LNCaP clone FGC (cell line): ENCODE measurements around the gene IL36RN.
"Not testable (repeated sequence)": the region's sequence is repeated elsewhere in the genome, so short reads cannot be mapped to it uniquely, and the experiment has no call there.

Source experiments
- DNase-seq: peaks from one replicate; pipeline ENCODE4 v3.0.0-alpha.2; 2011; ENCODE audit warnings: low read depth
- H3K4me3 ChIP-seq: 2 replicates; pipeline ENCODE4 v1.5.1; 2011; ENCODE audit warnings: mild to moderate bottlenecking, low read depth, low read length, control low read depth
- TF ChIP-seq, protein P1 (sequence below): IDR thresholded peaks from 2 replicates; pipeline ENCODE4 v1.5.1; 2012; ENCODE audit warnings: mild to moderate bottlenecking; ENCODE audit not compliant: control insufficient read depth, insufficient read depth; ENCODE audit errors: extremely low read depth

IL36RN gene

DNA sequence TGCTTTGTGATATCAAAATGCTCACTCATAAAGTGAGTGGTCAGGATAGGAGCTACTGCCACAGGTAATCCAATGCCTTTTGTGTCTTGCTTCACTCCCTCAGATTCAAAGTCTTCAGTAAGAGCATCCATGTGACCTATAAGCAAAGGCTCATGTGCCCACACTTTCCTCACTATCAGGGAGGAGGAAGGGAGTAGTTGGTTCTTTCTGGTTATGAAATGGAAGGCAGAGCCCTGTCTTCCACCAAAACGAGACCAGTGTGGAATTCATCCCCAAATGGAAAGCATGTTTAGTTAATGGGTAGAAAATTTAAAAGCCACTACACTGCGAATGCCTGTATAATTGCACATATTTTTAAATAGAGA is 34.6 kb downstream of the IL36RN start:
- H3K4me3 ChIP-seq, result no peak overlapping the region
- DNase-seq, result no peak
- TF ChIP-seq, protein P1, sequence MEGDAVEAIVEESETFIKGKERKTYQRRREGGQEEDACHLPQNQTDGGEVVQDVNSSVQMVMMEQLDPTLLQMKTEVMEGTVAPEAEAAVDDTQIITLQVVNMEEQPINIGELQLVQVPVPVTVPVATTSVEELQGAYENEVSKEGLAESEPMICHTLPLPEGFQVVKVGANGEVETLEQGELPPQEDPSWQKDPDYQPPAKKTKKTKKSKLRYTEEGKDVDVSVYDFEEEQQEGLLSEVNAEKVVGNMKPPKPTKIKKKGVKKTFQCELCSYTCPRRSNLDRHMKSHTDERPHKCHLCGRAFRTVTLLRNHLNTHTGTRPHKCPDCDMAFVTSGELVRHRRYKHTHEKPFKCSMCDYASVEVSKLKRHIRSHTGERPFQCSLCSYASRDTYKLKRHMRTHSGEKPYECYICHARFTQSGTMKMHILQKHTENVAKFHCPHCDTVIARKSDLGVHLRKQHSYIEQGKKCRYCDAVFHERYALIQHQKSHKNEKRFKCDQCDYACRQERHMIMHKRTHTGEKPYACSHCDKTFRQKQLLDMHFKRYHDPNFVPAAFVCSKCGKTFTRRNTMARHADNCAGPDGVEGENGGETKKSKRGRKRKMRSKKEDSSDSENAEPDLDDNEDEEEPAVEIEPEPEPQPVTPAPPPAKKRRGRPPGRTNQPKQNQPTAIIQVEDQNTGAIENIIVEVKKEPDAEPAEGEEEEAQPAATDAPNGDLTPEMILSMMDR, result no peak

GRCh38 chr2:113096306-113096705 is 37.3 kb downstream of the IL36RN start:
- H3K4me3 ChIP-seq, DNase-seq: not testable (repeated sequence)

DNA sequence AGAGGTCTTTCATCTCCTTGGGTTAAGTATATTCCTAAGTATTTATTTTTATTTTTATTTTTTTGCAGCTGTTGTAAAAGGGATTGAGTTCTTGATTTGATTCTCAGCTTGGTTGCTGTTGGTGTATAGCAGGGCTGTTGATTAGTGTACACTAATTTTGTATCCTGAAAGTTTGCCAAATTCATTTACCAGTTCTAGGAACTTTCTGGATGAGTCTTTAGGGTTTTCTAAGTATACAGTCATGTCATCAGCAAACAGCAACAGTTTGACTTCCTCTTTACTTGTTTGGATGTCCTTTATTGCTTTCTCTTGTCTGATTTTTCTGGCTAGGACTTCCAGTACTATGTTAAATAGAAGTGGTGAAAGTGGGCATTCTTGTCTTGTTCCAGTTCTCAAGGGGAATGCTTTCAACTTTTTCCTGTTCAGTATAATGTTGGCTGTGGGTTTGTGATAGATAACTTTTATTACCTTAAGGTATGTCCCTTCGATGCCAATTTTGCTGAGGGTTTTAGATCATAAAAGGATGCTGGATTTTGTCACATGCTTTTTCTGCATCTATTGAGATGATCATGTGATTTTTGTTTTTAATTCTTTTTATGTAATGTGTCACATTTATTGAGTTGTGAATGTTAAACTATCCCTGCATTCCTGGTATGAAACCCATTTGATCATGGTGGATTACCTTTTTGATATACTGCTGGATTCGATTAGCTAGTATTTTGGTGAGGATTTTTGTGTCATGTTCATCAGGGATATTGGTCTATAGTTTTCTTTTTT is 38.0 kb downstream of the IL36RN start:
- DNase-seq, H3K4me3 ChIP-seq: not testable (repeated sequence)

DNA sequence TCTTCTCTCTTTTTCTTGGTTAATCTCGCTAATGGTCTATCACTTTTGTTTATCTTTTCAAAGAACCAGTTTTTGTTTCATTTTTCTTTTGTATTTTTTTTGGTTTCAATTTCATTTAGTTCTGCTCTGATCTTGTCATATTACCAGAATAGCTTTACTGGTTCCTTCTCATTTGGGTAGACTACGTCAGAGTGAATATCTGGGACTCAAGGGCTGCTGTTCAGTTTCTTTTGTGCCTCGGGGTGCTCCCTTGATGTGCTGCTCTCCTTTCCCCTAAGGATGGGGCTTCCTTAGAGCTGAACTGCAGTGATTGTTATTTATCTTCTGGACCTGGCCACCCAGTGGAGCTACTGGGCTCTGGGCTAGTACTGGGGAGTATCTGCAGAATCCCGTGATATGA is 39.0 kb downstream of the IL36RN start:
- DNase-seq, result no peak
- TF ChIP-seq, protein P1, result no peak
- no peak overlapping the region for H3K4me3 ChIP-seq

DNA sequence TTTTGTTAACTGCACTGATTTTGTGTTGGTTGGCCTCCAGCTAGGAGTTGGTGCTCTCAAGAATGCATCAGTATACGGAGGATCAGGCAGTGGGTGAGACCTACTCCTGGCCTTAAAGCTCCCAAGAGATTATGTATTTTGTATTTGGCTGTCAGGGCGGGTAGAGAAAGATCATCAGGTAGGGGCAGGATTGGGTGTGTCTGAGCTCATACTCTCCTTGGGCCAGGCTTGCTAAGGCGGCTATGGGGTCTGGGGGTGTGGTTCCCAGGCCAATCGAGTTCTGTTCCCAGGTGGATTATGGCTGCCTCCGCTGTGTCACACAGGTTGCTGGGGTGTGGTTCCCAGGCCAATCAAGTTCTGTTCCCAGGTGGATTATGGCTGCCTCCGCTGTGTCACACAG is 39.5 kb downstream of the IL36RN start:
- DNase-seq, result no peak
- no peak overlapping the region for H3K4me3 ChIP-seq
- TF ChIP-seq, protein P1, result no peak

DNA sequence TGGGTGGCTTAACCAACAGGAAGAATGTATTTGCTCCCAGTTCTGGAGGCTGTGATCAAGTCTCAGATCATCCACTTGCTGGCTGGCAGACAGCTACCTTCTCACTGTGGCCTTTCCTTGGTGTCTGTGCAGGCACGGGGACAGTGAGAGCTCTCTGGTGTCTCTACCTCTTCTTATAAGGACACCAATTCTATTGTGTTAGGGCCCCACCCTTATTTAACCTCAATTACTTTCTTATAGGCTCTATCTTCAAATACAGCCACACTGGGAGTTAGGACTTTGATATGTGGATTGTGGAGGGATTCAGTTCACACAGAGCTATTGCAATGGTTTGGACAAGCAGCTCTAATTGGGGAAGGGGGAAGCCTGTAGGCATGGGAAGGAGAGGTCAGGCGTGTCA is 43.1 kb downstream of the IL36RN start:
- TF ChIP-seq, protein P1, result no peak
- H3K4me3 ChIP-seq, result no peak overlapping the region
- no peak for DNase-seq

DNA sequence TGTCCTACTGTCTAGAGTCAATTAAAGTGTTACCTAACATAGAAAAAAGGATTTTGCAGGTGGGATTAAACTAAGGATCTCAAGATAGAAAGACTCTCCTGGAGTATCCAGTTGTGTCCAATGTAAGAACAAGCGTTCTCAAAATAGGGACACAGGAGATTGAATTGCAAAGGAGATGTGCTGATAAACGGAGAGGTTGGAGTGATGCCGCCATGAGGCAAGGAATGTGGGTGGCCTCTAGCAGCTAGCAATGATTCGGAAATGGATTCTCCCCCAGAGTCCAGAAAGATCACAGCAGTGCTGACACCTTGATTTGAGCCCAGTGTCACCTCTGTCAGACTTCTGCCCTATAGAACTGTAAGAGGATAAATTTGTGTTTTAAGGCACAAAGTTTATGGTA is 44.3 kb downstream of the IL36RN start:
- no peak for DNase-seq
- H3K4me3 ChIP-seq, result no peak overlapping the region
- TF ChIP-seq, protein P1, result no peak

DNA sequence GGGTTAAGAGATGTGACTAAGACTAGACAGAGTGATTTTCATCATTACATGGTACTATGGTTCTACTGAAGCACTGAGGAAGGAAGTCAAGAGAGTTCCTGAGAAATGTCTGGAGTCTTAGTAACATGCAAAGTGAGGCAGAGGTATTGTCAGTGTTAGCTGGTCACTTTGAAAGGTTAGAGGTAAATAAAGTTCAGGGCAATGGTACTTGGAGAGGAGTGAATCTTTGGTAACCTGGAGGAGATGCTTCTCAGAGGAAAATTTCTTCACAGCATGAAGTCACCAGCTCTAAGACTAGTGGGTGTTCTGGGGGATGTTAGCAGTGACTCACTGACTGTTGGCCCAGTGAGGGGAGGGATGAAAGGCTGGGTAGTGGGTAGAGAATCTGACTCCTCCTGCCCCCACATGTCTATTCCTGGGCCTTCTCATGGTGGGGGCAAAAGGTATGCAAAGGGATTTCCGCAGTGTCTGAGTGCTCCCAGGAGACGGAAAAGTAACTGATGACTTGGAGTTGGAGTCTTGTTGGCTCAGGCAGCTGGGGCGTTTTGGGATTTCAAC is 45.1 kb downstream of the IL36RN start:
- no peak overlapping the region for H3K4me3 ChIP-seq
- TF ChIP-seq, protein P1, result no peak
- no peak for DNase-seq
